GM23338 (cell line): ENCODE data around the gene SLC35G2. TPM values are rescaled to one million over a fixed set of nuclear protein-coding genes. Genes with fewer than 3 reads are reported as not detected.

Source experiments
- ATAC-seq: fragments of 200-7000 bp; cut with Tn5 transposase; 3 replicates; pipeline ENCODE4 v1.9.1; 2020
- DNase-seq: peaks from one replicate; pipeline ENCODE4 v3.0.0-alpha.2; 2015; ENCODE audit warnings: low spot score
- H2AFZ ChIP-seq: fragments of 200-600 bp; sonication (generic); 2 replicates; pipeline ENCODE4 v1.8.0; 2016; ENCODE audit warnings: antibody characterized with exemption, mild to moderate bottlenecking, moderate library complexity
- H3F3A ChIP-seq: fragments of 200-600 bp; sonication (generic); replicated peaks from 2 replicates; pipeline ENCODE4 v1.8.0; 2017; ENCODE audit warnings: antibody characterized with exemption, mixed run types, low read depth
- H3K27ac ChIP-seq: fragments of 200-600 bp; sonication (generic); 2 replicates; pipeline ENCODE4 v1.6.1; 2016; ENCODE audit warnings: low read depth
- H3K27me3 ChIP-seq: fragments of 200-600 bp; sonication (generic); 2 replicates; pipeline ENCODE4 v1.8.0; 2016; ENCODE audit warnings: mild to moderate bottlenecking, mixed run types, moderate library complexity; ENCODE audit not compliant: insufficient read depth
- H3K36me3 ChIP-seq: fragments of 200-600 bp; sonication (generic); 2 replicates; pipeline ENCODE4 v1.8.0; 2016; ENCODE audit warnings: mild to moderate bottlenecking; ENCODE audit not compliant: insufficient read depth
- H3K4me1 ChIP-seq: fragments of 200-600 bp; sonication (generic); 2 replicates; pipeline ENCODE4 v1.8.0; 2016; ENCODE audit warnings: mild to moderate bottlenecking, moderate library complexity; ENCODE audit not compliant: insufficient read depth
- H3K4me2 ChIP-seq: fragments of 200-600 bp; sonication (generic); 2 replicates; pipeline ENCODE4 v1.7.1; 2017; ENCODE audit warnings: mixed run types
- H3K4me3 ChIP-seq: fragments of 200-600 bp; sonication (generic); 2 replicates; pipeline ENCODE4 v1.6.1; 2016; ENCODE audit warnings: mixed run types
- H3K79me2 ChIP-seq: fragments of 200-600 bp; sonication (generic); replicated peaks from 2 replicates; pipeline ENCODE4 v1.8.0; 2017; ENCODE audit warnings: mild to moderate bottlenecking; ENCODE audit not compliant: insufficient read depth
- H3K9me2 ChIP-seq: fragments of 200-600 bp; sonication (generic); 2 replicates; pipeline ENCODE4 v1.8.0; 2017; ENCODE audit not compliant: insufficient read depth
- H4K20me1 ChIP-seq: fragments of 200-600 bp; sonication (generic); replicated peaks from 2 replicates; pipeline ENCODE4 v1.8.0; 2017; ENCODE audit warnings: mild to moderate bottlenecking; ENCODE audit not compliant: insufficient read depth
- H3K27ac Mint-ChIP-seq: 2 replicates; pipeline ENCODE4 v1.8.0; 2020; ENCODE audit warnings: inconsistent platforms, mild to moderate bottlenecking, moderate library complexity, mixed read lengths
- H3K27me3 Mint-ChIP-seq: 3 replicates; pipeline ENCODE4 v1.8.0; 2022; ENCODE audit warnings: low read depth, mild to moderate bottlenecking, moderate library complexity, mixed read lengths, inconsistent platforms; ENCODE audit not compliant: insufficient read depth, poor library complexity
- H3K36me3 Mint-ChIP-seq: 3 replicates; pipeline ENCODE4 v1.8.0; 2021; ENCODE audit warnings: low read depth, mild to moderate bottlenecking, inconsistent platforms, moderate library complexity, mixed read lengths
- H3K4me1 Mint-ChIP-seq: 3 replicates; pipeline ENCODE4 v1.8.0; 2020; ENCODE audit warnings: mild to moderate bottlenecking, inconsistent platforms, mixed read lengths
- H3K4me3 Mint-ChIP-seq: 3 replicates; pipeline ENCODE4 v1.8.0; 2021; ENCODE audit warnings: moderate library complexity, mild to moderate bottlenecking, inconsistent platforms, mixed read lengths
- H3K9me3 Mint-ChIP-seq: 3 replicates; pipeline ENCODE4 v1.8.0; 2020; ENCODE audit warnings: moderate library complexity, mild to moderate bottlenecking, inconsistent platforms, mixed read lengths
- CREB1 ChIP-seq: fragments of 250-450 bp; sonication (Bioruptor Pico); IDR thresholded peaks from 2 replicates; pipeline ENCODE4 v1.5.0; 2020; ENCODE audit warnings: low read depth, mild to moderate bottlenecking, moderate library complexity
- CTCF ChIP-seq, 2 experiments: fragments of 200-600 bp in 1 of 2; sonication (generic) in 1 of 2; conservative IDR thresholded peaks; 2 replicates each; pipeline versions ENCODE4 v1.5.1 to v1.6.1; 2016 to 2017; ENCODE audit warnings: antibody characterized with exemption in 2 of 2, low read depth in 2 of 2, mild to moderate bottlenecking in 2 of 2, moderate library complexity in 1 of 2
- ETS1 ChIP-seq: IDR thresholded peaks from 2 replicates; pipeline ENCODE4 v1.6.1; 2016; ENCODE audit warnings: antibody characterized with exemption
- EZH2 ChIP-seq: fragments of 200-600 bp; sonication (generic); IDR thresholded peaks from one replicate; pipeline ENCODE4 v1.8.0; 2017; ENCODE audit warnings: antibody characterized with exemption, mild to moderate bottlenecking, low read depth; ENCODE audit not compliant: unreplicated experiment
- EZH2phosphoT487 ChIP-seq: fragments of 200-600 bp; sonication (generic); IDR thresholded peaks from one replicate; pipeline ENCODE4 v1.8.1; 2018; ENCODE audit warnings: antibody characterized with exemption; ENCODE audit not compliant: unreplicated experiment
- JUNB ChIP-seq: IDR thresholded peaks from one replicate; pipeline ENCODE4 v1.6.1; 2016; ENCODE audit warnings: antibody characterized with exemption; ENCODE audit not compliant: unreplicated experiment
- NANOG ChIP-seq: IDR thresholded peaks from 2 replicates; pipeline ENCODE4 v1.6.1; 2016; ENCODE audit warnings: antibody characterized with exemption, borderline replicate concordance
- POLR2AphosphoS5 ChIP-seq: IDR thresholded peaks from 2 replicates; pipeline ENCODE4 v1.6.1; 2016; ENCODE audit warnings: antibody characterized with exemption, low read depth
- REST ChIP-seq: IDR thresholded peaks from one replicate; pipeline ENCODE4 v1.6.1; 2018; ENCODE audit warnings: antibody characterized with exemption; ENCODE audit not compliant: unreplicated experiment
- STAT1 ChIP-seq: IDR thresholded peaks from one replicate; pipeline ENCODE4 v1.6.1; 2016; ENCODE audit warnings: antibody characterized with exemption; ENCODE audit not compliant: unreplicated experiment
- ZNF114 ChIP-seq: fragments of 250-450 bp; sonication (Bioruptor Pico); IDR thresholded peaks from 2 replicates; pipeline ENCODE4 v1.5.0; 2020; ENCODE audit warnings: mild to moderate bottlenecking, moderate library complexity
- ZNF331 ChIP-seq: fragments of 250-450 bp; sonication (Bioruptor Pico); IDR thresholded peaks from 2 replicates; pipeline ENCODE4 v1.5.0; 2020; ENCODE audit warnings: low read depth, mild to moderate bottlenecking, moderate library complexity
- ZNF462 ChIP-seq: fragments of 250-450 bp; sonication (Bioruptor Pico); IDR thresholded peaks from 2 replicates; pipeline ENCODE4 v1.5.0; 2020; ENCODE audit warnings: mild to moderate bottlenecking, moderate library complexity
- polyA plus RNA-seq: library from polyadenylated mRNA; unstranded; fragments of >200 nt; fragmentation: Nextera tagmentation; extraction: Ambion mirVana; gene quantifications from 2 replicates; pipeline ENCODE4 v1.2.1, GENCODE V29; 2016
- total RNA-seq: library from RNA; depleted of rRNA; stranded (reverse); fragments of >200 nt; shearing (Covaris generic); gene quantifications from 2 replicates; pipeline ENCODE4 v1.2.3, GENCODE V29; 2014

The SLC35G2 gene
- total and polyA plus RNA-seq, 2 experiments from 2014 or later, result 6.8 to 8.8 TPM

GRCh38 chr3:136869282-136869681, 50.4 kb downstream of the SLC35G2 start:
- H3K4me1 Mint-ChIP-seq, result peaks cover 21% of the 10 kb centered on the region
- Histone ChIP-seq H2AFZ (no peak overlapping the region), H3K4me1 (peaks cover 9% of the 10 kb centered on the region), H4K20me1 (peaks cover 28% of the 10 kb centered on the region), H3K4me3 (no peak overlapping the region), H3K4me2 (no peak overlapping the region), H3F3A (no peaks in the 10 kb centered on the region), H3K36me3 (no peaks in the 10 kb centered on the region), H3K79me2 (peaks cover 98% of the 10 kb centered on the region), H3K27me3 (no peaks in the 10 kb centered on the region), H3K27ac (no peak overlapping the region), H3K9me2 (no peaks in the 10 kb centered on the region)
- DNase-seq (no peak), ATAC-seq (no peak)
- H3K4me3 Mint-ChIP-seq, result no peak overlapping the region
- TF ChIP-seq EZH2, result no peak
- no peak for TF ChIP-seq ZNF331 (CRISPR knock-in tag)
- no peak for TF ChIP-seq POLR2AphosphoS5
- TF ChIP-seq EZH2phosphoT487, result no peak
- TF ChIP-seq STAT1, result no peak
- TF ChIP-seq ZNF114, result no peak
- no peak for TF ChIP-seq ZNF462 (CRISPR knock-in tag)
- TF ChIP-seq NANOG, result no peak
- TF ChIP-seq ETS1, result no peak
- TF ChIP-seq CREB1, result no peak
- no peak for TF ChIP-seq CTCF (conservative IDR thresholded peaks at IDR 0.05; ENCODE audit: low read depth in 2 of 2)
- no peak for TF ChIP-seq JUNB
- no peak for TF ChIP-seq REST
- H3K9me3 Mint-ChIP-seq, result peaks cover 6% of the 10 kb centered on the region; the same call in 2 of the 3 replicates
- peaks cover 8% of the 10 kb centered on the region for H3K27me3 Mint-ChIP-seq
- H3K27ac Mint-ChIP-seq, result no peak overlapping the region
- peaks cover 31% of the 10 kb centered on the region for H3K36me3 Mint-ChIP-seq
